ENCODE results near the gene ARHGAP22.

DNA sequence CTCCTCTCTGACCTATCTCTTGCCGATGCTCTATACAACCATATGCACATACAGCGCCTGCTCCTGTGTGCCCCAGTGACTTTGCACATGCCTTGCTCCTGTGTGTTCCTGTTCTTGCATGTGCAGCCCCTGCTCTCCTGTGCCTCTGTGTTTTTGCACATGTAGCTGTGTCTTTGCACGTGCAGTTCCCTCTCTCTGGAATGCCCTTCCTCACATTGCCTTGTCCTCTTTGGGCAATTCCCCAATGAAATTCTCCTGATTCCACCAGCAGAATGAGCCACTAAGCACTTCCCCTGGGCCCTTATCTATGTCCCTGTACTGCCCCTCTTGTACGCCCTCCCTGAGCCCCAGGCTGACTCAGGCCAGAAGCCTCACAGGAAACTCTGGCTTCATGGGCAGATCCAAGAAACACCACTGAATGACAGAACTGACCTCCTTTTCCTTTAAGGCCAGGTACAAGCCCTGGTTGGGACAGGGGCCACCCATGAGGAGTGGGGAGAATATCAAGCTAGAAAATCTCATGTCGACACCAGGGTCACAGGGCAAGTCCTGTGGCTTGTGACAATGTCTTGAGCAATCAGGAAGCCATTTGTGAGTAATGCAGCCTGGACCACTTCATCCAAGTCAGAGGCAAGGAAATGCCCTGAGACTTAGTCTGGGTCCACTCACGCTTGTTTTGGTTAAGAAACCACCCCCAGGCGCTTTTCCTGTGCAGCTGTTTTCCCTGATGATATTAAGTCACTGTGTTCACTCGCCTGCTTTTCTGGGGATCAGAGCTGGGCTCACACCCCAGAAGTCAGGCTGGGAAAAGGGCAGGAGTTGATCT is 1.9 kb upstream of the ARHGAP22 start:
- TF ChIP-seq, protein P1, sequence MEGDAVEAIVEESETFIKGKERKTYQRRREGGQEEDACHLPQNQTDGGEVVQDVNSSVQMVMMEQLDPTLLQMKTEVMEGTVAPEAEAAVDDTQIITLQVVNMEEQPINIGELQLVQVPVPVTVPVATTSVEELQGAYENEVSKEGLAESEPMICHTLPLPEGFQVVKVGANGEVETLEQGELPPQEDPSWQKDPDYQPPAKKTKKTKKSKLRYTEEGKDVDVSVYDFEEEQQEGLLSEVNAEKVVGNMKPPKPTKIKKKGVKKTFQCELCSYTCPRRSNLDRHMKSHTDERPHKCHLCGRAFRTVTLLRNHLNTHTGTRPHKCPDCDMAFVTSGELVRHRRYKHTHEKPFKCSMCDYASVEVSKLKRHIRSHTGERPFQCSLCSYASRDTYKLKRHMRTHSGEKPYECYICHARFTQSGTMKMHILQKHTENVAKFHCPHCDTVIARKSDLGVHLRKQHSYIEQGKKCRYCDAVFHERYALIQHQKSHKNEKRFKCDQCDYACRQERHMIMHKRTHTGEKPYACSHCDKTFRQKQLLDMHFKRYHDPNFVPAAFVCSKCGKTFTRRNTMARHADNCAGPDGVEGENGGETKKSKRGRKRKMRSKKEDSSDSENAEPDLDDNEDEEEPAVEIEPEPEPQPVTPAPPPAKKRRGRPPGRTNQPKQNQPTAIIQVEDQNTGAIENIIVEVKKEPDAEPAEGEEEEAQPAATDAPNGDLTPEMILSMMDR (IDR thresholded peaks at IDR 0.05; ENCODE audit: poor library complexity, severe bottlenecking) = no peak
- TF ChIP-seq EP300 (conservative IDR thresholded peaks at IDR 0.05; ENCODE audit: poor library complexity, severe bottlenecking) (no peak), POLR2AphosphoS5 (IDR thresholded peaks at IDR 0.05) (no peak), SMC3 (conservative IDR thresholded peaks at IDR 0.05; ENCODE audit: poor library complexity) (no peak), EZH2 (IDR thresholded peaks at IDR 0.05; ENCODE audit: borderline replicate concordance, insufficient read depth, low read length, poor library complexity, severe bottlenecking) (no peak), RAD21 (conservative IDR thresholded peaks at IDR 0.05) (no peak)

Measured in neural cell (in vitro differentiated cells).